H7 (cell line): Measurements from ENCODE around the gene CTXND1. TPM values are rescaled to one million over a fixed set of nuclear protein-coding genes. Genes with fewer than 3 reads are reported as not detected.

Source experiments
- DNase-seq: peaks from one replicate; pipeline ENCODE4 v3.0.0; 2012
- H3K27me3 ChIP-seq: 2 replicates; pipeline ENCODE4 v1.6.0; 2011; ENCODE audit warnings: mild to moderate bottlenecking, low read length; ENCODE audit not compliant: control insufficient read depth, insufficient read depth
- H3K36me3 ChIP-seq: replicated peaks from 2 replicates; pipeline ENCODE4 v1.5.1; 2011; ENCODE audit warnings: low read length; ENCODE audit not compliant: control insufficient read depth, insufficient read depth
- H3K4me3 ChIP-seq: 2 replicates; pipeline ENCODE4 v1.5.1; 2011; ENCODE audit warnings: low read depth, mild to moderate bottlenecking, control low read depth, low read length, moderate library complexity; ENCODE audit not compliant: insufficient read depth
- total RNA-seq: library from RNA; depleted of rRNA; stranded (reverse); fragments of >200 nt; shearing (Covaris generic); gene quantifications from 2 replicates; pipeline ENCODE4 v1.2.3, GENCODE V29; 2014

CTXND1 gene
- total RNA-seq, 1 experiment from 2014 or later = not detected

DNA sequence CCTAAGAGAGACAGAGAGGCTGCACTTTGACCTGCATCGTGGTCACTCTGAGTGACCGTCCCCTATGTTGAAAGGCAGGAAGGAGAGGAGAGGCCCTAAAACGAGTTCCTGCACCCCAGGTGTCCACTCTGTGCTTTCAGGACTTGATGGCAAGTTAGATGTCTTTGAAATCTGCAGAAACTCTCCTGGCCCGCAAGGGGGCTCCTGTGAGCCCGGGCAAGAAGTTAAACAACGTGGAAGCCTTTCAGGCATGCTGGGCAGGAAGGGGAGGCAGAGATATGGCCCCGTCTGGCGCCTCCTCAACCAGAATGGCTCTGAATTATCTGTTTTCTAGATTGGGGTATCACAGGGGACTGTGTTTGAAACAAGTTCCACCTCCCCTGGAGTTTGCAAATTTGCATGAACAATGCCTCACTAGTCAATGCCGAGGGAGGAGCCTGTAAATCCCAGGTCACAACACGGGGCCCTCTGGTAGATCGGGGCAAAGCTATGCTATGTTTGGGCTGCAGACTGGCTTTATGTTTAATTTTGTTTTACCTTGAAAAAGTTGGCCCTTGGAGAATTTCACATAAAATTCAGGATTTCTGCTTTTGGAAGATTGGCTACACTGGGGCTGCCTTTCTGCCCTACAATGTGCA, 9.8 kb downstream of the CTXND1 start:
- no peak overlapping the region for H3K4me3 ChIP-seq
- no peaks in the 10 kb centered on the region for H3K27me3 ChIP-seq
- peak; percentile 73 for DNase-seq
- no peaks in the 10 kb centered on the region for H3K36me3 ChIP-seq

DNA sequence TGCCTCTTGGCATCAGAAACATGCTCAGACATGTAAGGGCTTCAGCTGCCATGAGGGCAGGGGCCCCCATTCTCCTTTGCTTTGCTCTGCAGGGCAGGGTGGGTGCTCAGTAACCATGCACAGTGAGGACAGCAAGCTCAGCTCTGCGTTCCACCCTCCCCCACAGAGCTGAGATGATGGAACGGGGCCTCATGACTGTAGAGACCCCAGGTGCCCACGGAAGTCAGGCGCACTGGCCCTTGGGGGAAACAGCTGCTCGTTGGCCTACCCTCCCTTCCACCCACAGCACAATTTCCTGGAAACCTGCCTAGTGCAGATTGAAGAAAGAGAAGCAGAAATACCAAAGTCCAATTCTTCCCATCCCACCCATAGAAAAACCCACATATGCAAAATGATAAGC, 10.5 kb downstream of the CTXND1 start:
- no peak for DNase-seq
- no peaks in the 10 kb centered on the region for H3K36me3 ChIP-seq
- H3K4me3 ChIP-seq = no peak overlapping the region

DNA sequence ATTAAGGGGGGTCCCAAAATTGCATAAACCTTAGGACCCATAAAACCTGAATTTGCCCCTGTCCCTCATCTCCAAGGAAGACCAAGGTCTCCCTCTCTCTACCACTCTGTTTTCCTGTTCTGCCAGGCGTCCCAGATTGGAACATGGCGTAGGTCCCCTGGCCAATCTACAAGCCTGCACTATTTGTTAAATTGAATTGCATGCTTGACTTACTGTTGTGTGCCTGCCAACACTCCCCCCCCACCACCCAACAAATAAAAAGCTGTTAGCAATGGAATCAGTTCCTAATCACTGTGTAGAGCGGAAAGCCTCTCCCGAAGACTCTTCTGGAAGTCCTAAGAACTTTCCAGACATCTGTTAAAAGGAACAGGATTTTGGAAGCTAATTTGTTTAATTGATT, 11.7 kb downstream of the CTXND1 start:
- Histone ChIP-seq H3K36me3 (no peaks in the 10 kb centered on the region), H3K4me3 (no peak overlapping the region), H3K27me3 (no peaks in the 10 kb centered on the region)
- DNase-seq = no peak

More for the DNA sequence above, 10.5 kb downstream of the CTXND1 start:
- H3K27me3 ChIP-seq = no peaks in the 10 kb centered on the region

DNA sequence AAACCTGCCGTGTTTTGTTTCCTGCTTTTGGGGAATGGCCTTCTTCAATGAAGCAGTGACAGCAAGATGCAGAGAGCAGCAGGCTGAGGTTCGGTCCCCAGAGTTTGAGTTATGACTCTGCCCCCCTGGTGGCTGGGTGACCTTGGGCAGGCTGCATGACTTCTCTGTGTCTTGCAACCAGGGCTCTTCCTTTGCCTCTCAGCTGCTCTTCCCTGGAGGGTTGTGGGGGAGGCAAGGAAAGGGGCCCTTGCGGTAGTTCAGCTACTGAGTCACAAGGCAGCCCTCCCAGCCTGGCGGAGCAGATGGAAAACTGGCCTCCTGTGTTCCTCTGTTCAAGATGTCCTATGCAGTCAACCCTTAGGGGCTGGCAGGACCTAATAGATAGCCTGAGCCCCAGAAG, 17.1 kb downstream of the CTXND1 start:
- peak; percentile 56 for DNase-seq
- Histone ChIP-seq H3K27me3 (no peaks in the 10 kb centered on the region), H3K4me3 (no peak overlapping the region), H3K36me3 (no peaks in the 10 kb centered on the region)

DNA sequence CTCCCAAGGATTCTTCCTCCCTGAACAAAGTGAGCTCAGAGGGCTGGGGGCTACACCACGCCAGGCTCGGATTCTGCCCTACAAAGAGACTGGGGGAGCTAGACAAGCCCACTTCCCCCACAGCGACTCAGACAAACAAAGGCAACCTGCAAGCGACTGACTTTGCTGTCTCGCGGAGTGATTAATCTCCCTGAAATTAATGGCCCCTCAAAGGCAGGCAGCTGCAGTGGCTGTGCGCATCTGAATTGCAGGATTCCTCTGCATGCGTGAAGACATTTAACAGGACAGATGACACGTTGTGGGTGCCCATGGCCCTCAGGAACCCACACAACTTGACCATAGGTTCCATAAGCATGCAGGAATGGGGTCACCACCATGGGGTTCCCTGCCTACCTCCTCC, 18.4 kb downstream of the CTXND1 start:
- Histone ChIP-seq H3K36me3 (no peaks in the 10 kb centered on the region), H3K4me3 (no peak overlapping the region), H3K27me3 (no peaks in the 10 kb centered on the region)
- no peak for DNase-seq

DNA sequence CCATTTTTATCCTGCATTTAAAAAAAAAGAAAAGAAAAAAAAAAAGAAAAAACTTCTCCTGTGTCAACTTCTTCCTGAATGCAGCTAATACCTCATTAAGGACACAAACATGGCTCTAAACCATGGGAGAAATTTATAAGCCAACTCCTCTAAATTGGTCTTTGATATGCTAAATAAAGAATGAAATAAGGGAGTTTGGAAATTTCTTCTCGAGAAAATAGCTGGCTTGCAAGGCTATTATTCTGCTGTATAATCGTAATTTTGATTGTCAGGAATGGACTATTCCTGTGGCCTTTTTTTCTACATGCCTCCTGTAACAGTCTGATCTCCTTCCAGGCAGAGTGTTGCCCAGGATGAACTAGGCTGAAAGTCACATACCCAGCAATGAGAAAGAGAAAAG, 20.6 kb downstream of the CTXND1 start:
- Histone ChIP-seq H3K27me3 (no peaks in the 10 kb centered on the region), H3K36me3 (no peaks in the 10 kb centered on the region), H3K4me3 (no peak overlapping the region)
- no peak for DNase-seq

DNA sequence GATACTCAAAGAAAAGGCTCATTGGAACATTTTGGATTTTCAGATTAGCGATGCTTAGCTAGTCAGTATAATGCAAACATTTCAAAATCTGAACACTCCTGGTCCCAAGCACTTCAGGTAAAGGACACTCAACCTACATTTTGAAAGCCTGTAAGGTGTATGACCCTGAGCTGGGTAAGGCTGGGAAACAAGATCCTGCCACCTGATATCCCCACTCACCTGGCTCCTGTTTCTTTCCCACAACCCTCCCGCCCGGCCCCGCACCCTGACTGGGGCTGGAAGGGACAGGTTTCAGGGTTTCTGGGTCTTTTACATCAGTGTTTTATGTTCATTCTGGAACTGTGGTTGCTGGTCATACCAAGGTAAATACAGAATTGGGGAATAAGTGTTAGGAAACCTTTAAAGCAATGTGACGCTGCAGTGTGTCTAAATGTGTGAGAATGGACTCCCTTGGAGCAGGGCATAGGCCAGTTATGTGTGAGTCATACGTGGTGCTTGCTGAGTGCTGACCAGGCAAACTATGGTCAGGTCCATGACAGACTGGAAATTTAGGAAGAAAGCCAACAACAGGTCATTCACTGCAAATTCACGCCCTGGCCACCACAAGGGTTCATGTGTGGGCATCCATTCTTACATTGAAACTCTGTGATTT, 22.9 kb downstream of the CTXND1 start:
- DNase-seq = no peak
- no peak overlapping the region for H3K4me3 ChIP-seq
- H3K27me3 ChIP-seq = no peaks in the 10 kb centered on the region
- H3K36me3 ChIP-seq = no peaks in the 10 kb centered on the region

DNA sequence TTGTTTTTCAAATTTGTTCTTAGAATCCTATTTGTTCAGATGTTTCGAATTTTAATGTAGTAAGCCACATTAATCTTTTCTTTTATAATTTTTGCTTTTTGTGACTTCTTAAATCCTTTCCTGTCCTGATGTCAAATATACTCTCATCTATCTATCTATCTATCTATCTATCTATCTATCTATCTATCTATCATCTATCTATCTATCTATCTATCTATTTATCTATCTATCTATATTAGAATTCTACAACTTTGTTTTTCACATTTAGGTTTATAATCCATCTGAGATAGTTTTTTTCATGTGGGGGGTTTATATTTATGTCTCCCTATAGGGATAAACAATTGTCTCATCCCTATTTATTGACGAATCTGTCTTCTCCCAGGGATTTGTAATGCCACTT, 32.1 kb downstream of the CTXND1 start:
- DNase-seq = no peak
- H3K27me3 ChIP-seq = no peaks in the 10 kb centered on the region
- no peaks in the 10 kb centered on the region for H3K36me3 ChIP-seq
- H3K4me3 ChIP-seq = no peak overlapping the region

DNA sequence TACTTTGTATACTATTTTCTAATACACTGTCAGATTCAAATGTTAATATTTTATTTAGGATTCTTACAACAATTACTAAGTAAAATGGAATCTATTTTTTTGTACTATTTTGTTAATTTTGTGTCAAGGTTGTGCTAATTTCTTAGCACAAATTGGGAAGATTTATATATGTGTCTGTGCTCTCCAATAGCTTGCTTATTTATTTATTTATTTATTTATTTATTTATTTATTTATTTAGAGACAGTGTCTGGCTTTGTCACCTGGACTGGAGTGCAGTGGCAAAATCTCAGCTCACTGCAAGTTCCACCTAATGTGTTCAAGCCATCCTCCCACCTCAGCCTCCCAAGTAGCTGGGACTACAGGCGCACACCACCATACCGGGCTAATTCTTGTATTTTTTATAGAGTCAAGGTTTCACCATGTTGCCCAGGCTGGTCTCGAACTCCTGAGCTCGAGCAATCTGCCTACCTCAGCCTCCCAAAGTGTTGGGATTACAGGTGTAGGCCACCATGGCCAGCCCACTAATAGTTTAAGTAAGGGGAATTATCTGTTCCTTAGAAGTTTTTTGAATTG, 34.6 kb downstream of the CTXND1 start:
- DNase-seq = no peak
- Histone ChIP-seq H3K4me3 (no peak overlapping the region), H3K27me3 (no peaks in the 10 kb centered on the region), H3K36me3 (no peaks in the 10 kb centered on the region)

DNA sequence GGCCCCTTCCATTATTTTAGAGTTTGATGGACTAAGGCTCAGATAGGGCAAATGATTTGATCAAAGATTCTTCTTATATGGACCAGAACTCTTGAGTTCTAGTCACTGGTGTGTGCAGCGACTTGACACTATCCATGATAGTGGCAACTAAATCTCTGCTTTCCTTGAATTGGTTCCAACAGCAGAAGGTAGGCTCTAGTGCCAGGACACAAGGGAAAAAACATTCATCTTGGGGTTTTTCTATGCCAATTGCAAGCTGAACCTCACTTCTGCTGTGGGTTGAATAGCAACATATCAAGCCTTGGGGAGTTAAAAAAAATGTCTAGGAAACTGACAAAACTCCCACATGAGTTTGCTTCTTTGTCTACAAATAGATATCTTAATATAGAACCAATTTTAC, 35.1 kb downstream of the CTXND1 start:
- H3K4me3 ChIP-seq = no peak overlapping the region
- no peak for DNase-seq
- no peaks in the 10 kb centered on the region for H3K27me3 ChIP-seq
- H3K36me3 ChIP-seq = no peaks in the 10 kb centered on the region

DNA sequence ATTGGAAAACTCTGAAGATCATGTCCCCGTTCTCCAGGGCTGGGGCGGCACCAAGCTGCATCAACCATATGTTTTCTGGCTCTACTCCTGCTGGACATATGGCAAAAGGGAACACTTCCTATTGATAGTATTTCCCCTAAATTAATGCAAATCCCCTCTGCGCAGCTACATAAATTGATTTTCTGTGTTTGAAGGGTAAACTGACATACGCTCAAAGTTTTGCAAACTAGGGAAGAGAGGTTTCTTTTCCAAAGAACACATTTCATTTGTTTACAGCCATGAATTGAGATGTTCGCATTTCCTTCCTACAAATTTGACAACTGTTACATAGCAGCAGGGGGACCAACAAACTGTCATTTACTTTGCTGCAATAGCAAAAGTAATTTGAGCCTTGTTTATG, 35.9 kb downstream of the CTXND1 start:
- Histone ChIP-seq H3K27me3 (no peaks in the 10 kb centered on the region), H3K36me3 (no peaks in the 10 kb centered on the region), H3K4me3 (no peak overlapping the region)
- DNase-seq = no peak

DNA sequence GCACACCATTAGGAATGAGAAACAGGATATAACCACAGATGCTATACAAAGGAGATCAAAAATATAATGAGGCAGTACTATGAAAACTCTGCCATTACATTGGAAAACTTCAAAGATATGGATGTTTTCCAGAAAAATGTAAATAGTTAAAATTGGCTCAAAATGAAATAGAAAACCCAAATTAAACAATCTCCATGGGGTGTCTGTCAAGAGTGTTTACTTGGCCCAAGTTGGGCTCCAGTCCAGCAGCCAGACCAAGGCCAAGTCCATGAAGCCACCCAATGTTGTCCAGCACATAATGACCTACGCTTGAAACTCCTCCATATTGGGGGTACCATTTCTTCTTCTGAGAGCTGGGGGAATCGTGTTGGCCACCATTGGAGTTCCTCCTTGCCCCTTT, 37.1 kb downstream of the CTXND1 start:
- Histone ChIP-seq H3K36me3 (no peaks in the 10 kb centered on the region), H3K4me3 (no peak overlapping the region), H3K27me3 (no peaks in the 10 kb centered on the region)
- DNase-seq = no peak

DNA sequence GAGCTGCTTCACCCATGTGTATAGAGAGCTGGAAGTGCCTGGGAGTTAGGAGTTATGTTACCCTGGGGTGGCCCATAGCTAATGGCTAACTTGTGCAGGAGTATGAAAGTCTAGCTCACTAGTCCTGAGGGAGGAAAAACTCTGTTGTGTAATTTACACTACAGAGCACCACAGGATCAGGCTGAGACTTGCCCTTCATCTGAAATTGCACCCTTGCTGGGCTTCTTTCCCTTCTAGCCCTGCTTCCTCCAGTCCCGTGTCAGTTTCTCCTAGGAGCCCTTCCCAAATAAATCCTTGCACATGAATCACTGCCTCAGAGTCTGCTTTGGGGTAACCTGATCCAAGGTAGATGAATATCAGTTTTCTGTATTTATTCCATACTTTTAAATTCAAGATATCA, 40.0 kb downstream of the CTXND1 start:
- Histone ChIP-seq H3K4me3 (no peak overlapping the region), H3K27me3 (no peaks in the 10 kb centered on the region), H3K36me3 (no peaks in the 10 kb centered on the region)
- DNase-seq = no peak

DNA sequence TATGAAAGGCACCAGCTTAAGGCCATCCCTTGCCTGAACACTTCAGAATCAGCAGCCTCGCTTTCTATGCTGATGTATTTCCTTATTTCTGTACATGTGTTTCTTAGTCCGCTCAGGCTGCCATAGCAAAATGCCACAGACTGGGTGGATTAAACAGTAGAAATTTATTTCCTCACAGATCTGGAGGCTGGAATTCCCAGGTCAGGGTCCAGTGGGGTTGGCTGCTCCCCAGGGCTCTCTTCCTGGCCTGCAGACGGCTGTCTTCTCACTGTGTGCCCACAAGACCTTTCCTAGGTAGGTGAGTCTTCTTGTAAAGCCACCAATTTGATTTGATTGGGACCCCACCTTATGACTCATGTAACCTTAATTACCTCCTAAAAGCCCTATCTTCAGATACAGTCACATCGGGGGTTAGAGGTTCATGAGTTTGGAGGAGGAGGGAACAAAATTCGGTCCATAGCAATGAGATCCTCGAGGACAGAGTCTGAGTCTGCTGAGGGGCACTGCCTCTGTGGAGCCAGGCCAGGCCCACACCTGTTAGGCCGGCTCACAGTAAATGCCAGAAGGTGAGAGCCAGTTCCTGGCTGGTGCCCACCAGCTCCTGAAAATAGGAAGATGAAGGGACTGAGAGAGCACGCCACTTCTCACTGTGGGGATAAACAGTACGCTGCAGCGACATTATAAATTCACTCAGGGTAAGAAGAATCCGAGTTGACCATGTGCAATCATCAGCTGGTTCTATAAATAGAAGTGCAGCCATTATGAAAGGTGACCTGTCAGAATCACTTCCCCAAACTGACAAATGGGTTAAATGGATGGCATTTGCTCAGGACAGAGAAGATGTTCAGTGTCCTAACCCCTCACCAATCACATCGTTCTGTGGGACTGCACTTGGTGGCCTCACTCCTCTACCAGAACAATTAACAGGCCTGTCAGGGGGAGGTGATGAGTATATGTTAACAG, 41.1 kb downstream of the CTXND1 start:
- Histone ChIP-seq H3K4me3 (no peak overlapping the region), H3K27me3 (no peaks in the 10 kb centered on the region), H3K36me3 (no peaks in the 10 kb centered on the region)
- no peak for DNase-seq
